ENCODE results near the gene PEX13. TPM values are rescaled to one million over a fixed set of nuclear protein-coding genes. Genes with fewer than 3 reads are reported as not detected.

The PEX13 gene
- polyA plus RNA-seq: 10 to 100 TPM in 1 of 2 donors, 1 to 10 TPM in 1; 8.3 to 10.7 TPM

GRCh38 chr2:61017556-61018317 lies at the start of gene PEX13, which contains the start of gene PUS10:
TSS of gene PEX13 (plus strand) at chr2:61017720. CDS start at chr2:61017760, 40 bp downstream.
TSS of gene PUS10 (minus strand) at chr2:61018255. CDS start at chr2:61011890, 6,365 bp downstream.
- Histone ChIP-seq H3K4me1 (ENCODE audit: control insufficient read depth in 2 of 2, insufficient read depth in 2 of 2, low read length in 1 of 2) (peaks cover 0 to 3% of the 10 kb centered on the region in 2 donors), H3K27me3 (ENCODE audit: control insufficient read depth in 1 of 2, insufficient read depth in 2 of 2, low read length in 2 of 2) (no peaks in the 10 kb centered on the region), H3K36me3 (ENCODE audit: control insufficient read depth in 2 of 2, insufficient read depth in 2 of 2, low read length in 1 of 2) (peaks cover 0 to 5% of the 10 kb centered on the region in 2 donors), H3K9me3 (ENCODE audit: control insufficient read depth in 2 of 2, insufficient read depth in 1 of 2, low read depth in 1 of 2, low read length in 1 of 2) (no peaks in the 10 kb centered on the region), H3K27ac (ENCODE audit: low read depth in 2 of 2, low read length in 1 of 2) (peak within 1 kb of the TSS; percentile 96 to 97), H3K4me3 (ENCODE audit: low read depth in 1 of 2, low read length in 2 of 2) (peak within 1 kb of the TSS; percentile 83 to 99)
- 0% methylated on average over 39 of the region's 39 CpGs for WGBS, 2 donors

GRCh38 chr2:60972889-60973656 lies 44.4 kb upstream of the PEX13 start:
- Histone ChIP-seq H3K4me1 (ENCODE audit: control insufficient read depth in 2 of 2, insufficient read depth in 2 of 2, low read length in 1 of 2) (no peaks in the 10 kb centered on the region), H3K27ac (ENCODE audit: low read depth in 2 of 2, low read length in 1 of 2) (no peak overlapping the region), H3K27me3 (ENCODE audit: control insufficient read depth in 1 of 2, insufficient read depth in 2 of 2, low read length in 2 of 2) (no peaks in the 10 kb centered on the region), H3K9me3 (ENCODE audit: control insufficient read depth in 2 of 2, insufficient read depth in 1 of 2, low read depth in 1 of 2, low read length in 1 of 2) (no peaks in the 10 kb centered on the region), H3K36me3 (ENCODE audit: control insufficient read depth in 2 of 2, insufficient read depth in 2 of 2, low read length in 1 of 2) (no peaks in the 10 kb centered on the region), H3K4me3 (ENCODE audit: low read depth in 1 of 2, low read length in 2 of 2) (no peak overlapping the region)
- whole genome bisulfite sequencing, 2 donors: 94 to 96% methylated on average over 28 to 32 of the region's 32 CpGs

- H3K9me3 ChIP-seq (ENCODE audit: control insufficient read depth in 2 of 2, insufficient read depth in 1 of 2, low read depth in 1 of 2, low read length in 1 of 2): no peaks in the 10 kb centered on the region
- H3K4me1 ChIP-seq (ENCODE audit: control insufficient read depth in 2 of 2, insufficient read depth in 2 of 2, low read length in 1 of 2): no peaks in the 10 kb centered on the region
- no peak overlapping the region for H3K27ac ChIP-seq (ENCODE audit: low read depth in 2 of 2, low read length in 1 of 2)
- H3K4me3 ChIP-seq (ENCODE audit: low read depth in 1 of 2, low read length in 2 of 2): no peak overlapping the region
- WGBS, 2 donors: 79 to 85% methylated on average over 5 of the region's 5 CpGs
- no peaks in the 10 kb centered on the region for H3K27me3 ChIP-seq (ENCODE audit: control insufficient read depth in 1 of 2, insufficient read depth in 2 of 2, low read length in 2 of 2)
- H3K36me3 ChIP-seq (ENCODE audit: control insufficient read depth in 2 of 2, insufficient read depth in 2 of 2, low read length in 1 of 2): no peaks in the 10 kb centered on the region
Observed at GRCh38 chr2:60973705-60974104, 43.8 kb upstream of the PEX13 start.

GRCh38 chr2:60974652-60975051 lies 42.9 kb upstream of the PEX13 start:
- no peaks in the 10 kb centered on the region for H3K27me3 ChIP-seq (ENCODE audit: control insufficient read depth in 1 of 2, insufficient read depth in 2 of 2, low read length in 2 of 2)
- H3K9me3 ChIP-seq (ENCODE audit: control insufficient read depth in 2 of 2, insufficient read depth in 1 of 2, low read depth in 1 of 2, low read length in 1 of 2): no peaks in the 10 kb centered on the region
- H3K36me3 ChIP-seq (ENCODE audit: control insufficient read depth in 2 of 2, insufficient read depth in 2 of 2, low read length in 1 of 2): no peaks in the 10 kb centered on the region
- H3K4me1 ChIP-seq (ENCODE audit: control insufficient read depth in 2 of 2, insufficient read depth in 2 of 2, low read length in 1 of 2): no peaks in the 10 kb centered on the region
- H3K4me3 ChIP-seq (ENCODE audit: low read depth in 1 of 2, low read length in 2 of 2): no peak overlapping the region
- H3K27ac ChIP-seq (ENCODE audit: low read depth in 2 of 2, low read length in 1 of 2): no peak overlapping the region
- WGBS, 2 donors: 95 to 97% methylated on average over 16 of the region's 16 CpGs

GRCh38 chr2:60976256-60976850 lies 41.2 kb upstream of the PEX13 start:
- WGBS, 2 donors: 86 to 88% methylated on average over 3 of the region's 3 CpGs
- Histone ChIP-seq H3K36me3 (ENCODE audit: control insufficient read depth in 2 of 2, insufficient read depth in 2 of 2, low read length in 1 of 2) (no peaks in the 10 kb centered on the region), H3K27me3 (ENCODE audit: control insufficient read depth in 1 of 2, insufficient read depth in 2 of 2, low read length in 2 of 2) (no peaks in the 10 kb centered on the region), H3K4me1 (ENCODE audit: control insufficient read depth in 2 of 2, insufficient read depth in 2 of 2, low read length in 1 of 2) (no peaks in the 10 kb centered on the region), H3K27ac (ENCODE audit: low read depth in 2 of 2, low read length in 1 of 2) (no peak overlapping the region), H3K4me3 (ENCODE audit: low read depth in 1 of 2, low read length in 2 of 2) (no peak overlapping the region), H3K9me3 (ENCODE audit: control insufficient read depth in 2 of 2, insufficient read depth in 1 of 2, low read depth in 1 of 2, low read length in 1 of 2) (no peaks in the 10 kb centered on the region)

- H3K4me1 ChIP-seq (ENCODE audit: control insufficient read depth in 2 of 2, insufficient read depth in 2 of 2, low read length in 1 of 2): no peaks in the 10 kb centered on the region
- 33 to 57% methylated on average over 5 of the region's 5 CpGs for WGBS, 2 donors
- H3K27ac ChIP-seq (ENCODE audit: low read depth in 2 of 2, low read length in 1 of 2): no peak overlapping the region
- H3K36me3 ChIP-seq (ENCODE audit: control insufficient read depth in 2 of 2, insufficient read depth in 2 of 2, low read length in 1 of 2): no peaks in the 10 kb centered on the region
- no peaks in the 10 kb centered on the region for H3K27me3 ChIP-seq (ENCODE audit: control insufficient read depth in 1 of 2, insufficient read depth in 2 of 2, low read length in 2 of 2)
- H3K9me3 ChIP-seq (ENCODE audit: control insufficient read depth in 2 of 2, insufficient read depth in 1 of 2, low read depth in 1 of 2, low read length in 1 of 2): no peaks in the 10 kb centered on the region
- no peak overlapping the region for H3K4me3 ChIP-seq (ENCODE audit: low read depth in 1 of 2, low read length in 2 of 2)
Observed at GRCh38 chr2:60976875-60977561, 40.5 kb upstream of the PEX13 start.

- Histone ChIP-seq H3K36me3 (ENCODE audit: control insufficient read depth in 2 of 2, insufficient read depth in 2 of 2, low read length in 1 of 2) (no peaks in the 10 kb centered on the region), H3K4me3 (ENCODE audit: low read depth in 1 of 2, low read length in 2 of 2) (no peak overlapping the region), H3K9me3 (ENCODE audit: control insufficient read depth in 2 of 2, insufficient read depth in 1 of 2, low read depth in 1 of 2, low read length in 1 of 2) (no peaks in the 10 kb centered on the region), H3K27me3 (ENCODE audit: control insufficient read depth in 1 of 2, insufficient read depth in 2 of 2, low read length in 2 of 2) (no peaks in the 10 kb centered on the region), H3K27ac (ENCODE audit: low read depth in 2 of 2, low read length in 1 of 2) (no peak overlapping the region), H3K4me1 (ENCODE audit: control insufficient read depth in 2 of 2, insufficient read depth in 2 of 2, low read length in 1 of 2) (no peaks in the 10 kb centered on the region)
- WGBS, 2 donors: 75 to 92% methylated on average over 1 of the region's 1 CpG
Observed at GRCh38 chr2:60977562-60977895, 40.0 kb upstream of the PEX13 start.

- H3K9me3 ChIP-seq (ENCODE audit: control insufficient read depth in 2 of 2, insufficient read depth in 1 of 2, low read depth in 1 of 2, low read length in 1 of 2): no peaks in the 10 kb centered on the region
- H3K4me3 ChIP-seq (ENCODE audit: low read depth in 1 of 2, low read length in 2 of 2): no peak overlapping the region
- H3K27me3 ChIP-seq (ENCODE audit: control insufficient read depth in 1 of 2, insufficient read depth in 2 of 2, low read length in 2 of 2): no peaks in the 10 kb centered on the region
- H3K27ac ChIP-seq (ENCODE audit: low read depth in 2 of 2, low read length in 1 of 2): no peak overlapping the region
- no peaks in the 10 kb centered on the region for H3K36me3 ChIP-seq (ENCODE audit: control insufficient read depth in 2 of 2, insufficient read depth in 2 of 2, low read length in 1 of 2)
- WGBS, 2 donors: 88 to 89% methylated on average over 4 of the region's 4 CpGs
- H3K4me1 ChIP-seq (ENCODE audit: control insufficient read depth in 2 of 2, insufficient read depth in 2 of 2, low read length in 1 of 2): no peaks in the 10 kb centered on the region
Observed at GRCh38 chr2:60979231-60979630, 38.3 kb upstream of the PEX13 start.

- Histone ChIP-seq H3K27me3 (ENCODE audit: control insufficient read depth in 1 of 2, insufficient read depth in 2 of 2, low read length in 2 of 2) (no peaks in the 10 kb centered on the region), H3K4me1 (ENCODE audit: control insufficient read depth in 2 of 2, insufficient read depth in 2 of 2, low read length in 1 of 2) (no peaks in the 10 kb centered on the region), H3K27ac (ENCODE audit: low read depth in 2 of 2, low read length in 1 of 2) (no peak overlapping the region), H3K4me3 (ENCODE audit: low read depth in 1 of 2, low read length in 2 of 2) (no peak overlapping the region), H3K36me3 (ENCODE audit: control insufficient read depth in 2 of 2, insufficient read depth in 2 of 2, low read length in 1 of 2) (no peaks in the 10 kb centered on the region), H3K9me3 (ENCODE audit: control insufficient read depth in 2 of 2, insufficient read depth in 1 of 2, low read depth in 1 of 2, low read length in 1 of 2) (no peaks in the 10 kb centered on the region)
- WGBS, 2 donors: 76 to 77% methylated on average over 3 of the region's 3 CpGs
Observed at GRCh38 chr2:60980071-60980815, 37.3 kb upstream of the PEX13 start.

Data from esophagus (tissue), 2 donors.